ENCODE results near the gene CHRNB2. TPM values are rescaled to one million over a fixed set of nuclear protein-coding genes. Genes with fewer than 3 reads are reported as not detected.
A peak's percentile ranks its signal among the peaks of the same experiment; 100 is the strongest.

CHRNB2 gene
- total RNA-seq, 1 experiment from 2014 or later, result 1.8 TPM

DNA sequence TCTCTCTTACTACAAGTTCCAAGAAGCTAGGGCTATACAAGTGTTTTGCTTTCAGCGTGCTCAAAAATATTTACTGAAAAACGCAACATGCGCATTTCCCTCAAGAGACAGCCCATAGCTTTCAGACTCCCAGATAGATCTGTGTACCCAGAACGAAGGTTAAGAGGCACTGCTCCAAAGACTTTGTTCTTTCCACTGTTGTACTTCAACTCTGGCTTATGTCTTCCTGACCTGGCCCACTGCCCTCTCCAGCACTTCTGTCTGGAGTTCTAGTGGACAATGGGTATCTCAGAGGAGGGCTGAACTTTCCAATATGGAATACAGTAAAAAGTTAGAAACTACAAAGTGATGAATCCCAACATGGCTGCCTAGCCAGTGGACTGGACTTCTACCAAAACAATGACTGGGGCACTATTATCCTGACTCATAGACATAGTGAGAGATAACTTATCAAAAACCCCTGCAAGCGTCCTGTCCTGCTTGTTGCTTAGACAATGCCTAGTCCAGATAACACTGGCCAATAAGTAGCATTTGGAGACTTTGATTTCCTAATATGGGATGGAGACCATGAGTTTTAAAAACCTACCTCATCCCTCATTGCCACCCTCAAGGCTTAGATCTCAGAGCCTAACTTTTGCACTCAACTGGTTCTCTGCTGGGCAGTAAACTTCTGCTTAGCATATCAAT lies 49.2 kb downstream of the CHRNB2 start:
- no peaks in the 10 kb centered on the region for H3K27me3 Mint-ChIP-seq (ENCODE audit: low read depth)
- H3K27ac Mint-ChIP-seq, result peak overlapping the region in 2 of 3 experiments; percentile 45 to 87; a peak in 3 of 7 replicates

More for the DNA sequence above, 49.2 kb downstream of the CHRNB2 start:
- no peak overlapping the region for H2BK20ac ChIP-seq (ENCODE audit: low read depth, low read length, poor library complexity, severe bottlenecking)
- H2BK5ac ChIP-seq (ENCODE audit: insufficient read length, low read length), result no peak overlapping the region
- no peak overlapping the region for H3K56ac ChIP-seq (ENCODE audit: insufficient read length, low read depth, low read length)
- H3K4me1 Mint-ChIP-seq, result peaks cover 33 to 34% of the 10 kb centered on the region in 2 experiments
- no peaks in the 10 kb centered on the region for H3K9me3 Mint-ChIP-seq
- no peak for DNase-seq
- TF ChIP-seq, protein P1, sequence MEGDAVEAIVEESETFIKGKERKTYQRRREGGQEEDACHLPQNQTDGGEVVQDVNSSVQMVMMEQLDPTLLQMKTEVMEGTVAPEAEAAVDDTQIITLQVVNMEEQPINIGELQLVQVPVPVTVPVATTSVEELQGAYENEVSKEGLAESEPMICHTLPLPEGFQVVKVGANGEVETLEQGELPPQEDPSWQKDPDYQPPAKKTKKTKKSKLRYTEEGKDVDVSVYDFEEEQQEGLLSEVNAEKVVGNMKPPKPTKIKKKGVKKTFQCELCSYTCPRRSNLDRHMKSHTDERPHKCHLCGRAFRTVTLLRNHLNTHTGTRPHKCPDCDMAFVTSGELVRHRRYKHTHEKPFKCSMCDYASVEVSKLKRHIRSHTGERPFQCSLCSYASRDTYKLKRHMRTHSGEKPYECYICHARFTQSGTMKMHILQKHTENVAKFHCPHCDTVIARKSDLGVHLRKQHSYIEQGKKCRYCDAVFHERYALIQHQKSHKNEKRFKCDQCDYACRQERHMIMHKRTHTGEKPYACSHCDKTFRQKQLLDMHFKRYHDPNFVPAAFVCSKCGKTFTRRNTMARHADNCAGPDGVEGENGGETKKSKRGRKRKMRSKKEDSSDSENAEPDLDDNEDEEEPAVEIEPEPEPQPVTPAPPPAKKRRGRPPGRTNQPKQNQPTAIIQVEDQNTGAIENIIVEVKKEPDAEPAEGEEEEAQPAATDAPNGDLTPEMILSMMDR (conservative IDR thresholded peaks at IDR 0.05), result no peak
- H3K4ac ChIP-seq (ENCODE audit: low read depth, low read length), result no peak overlapping the region
- H3K4me1 ChIP-seq (ENCODE audit: insufficient read depth, low read length), result peaks cover 12% of the 10 kb centered on the region; the same call in 1 of the 2 replicates
- 0 out of 5 replicates have a peak overlapping the region, but pooled peaks of 1 of the 2 experiments have one; percentile 13 for H3K4me3 Mint-ChIP-seq
- no peaks in the 10 kb centered on the region for H3K23me2 ChIP-seq (ENCODE audit: insufficient read length, low read depth, low read length, poor library complexity, severe bottlenecking)
- no peak overlapping the region for H4K5ac ChIP-seq (ENCODE audit: insufficient read length, low read depth, low read length)
- H3K79me1 ChIP-seq (ENCODE audit: insufficient read depth, low read depth, low read length, poor library complexity, severe bottlenecking), result peaks cover 4% of the 10 kb centered on the region
- no peaks in the 10 kb centered on the region for H3K27me3 ChIP-seq (ENCODE audit: insufficient read depth, low read length)
- no peaks in the 10 kb centered on the region for H3K36me3 Mint-ChIP-seq (ENCODE audit: insufficient read depth in 1 of 3, low read depth in 3 of 3)
- no peaks in the 10 kb centered on the region for H4K20me1 ChIP-seq (ENCODE audit: control insufficient read depth, insufficient read depth, insufficient read length)
- H3K9me3 ChIP-seq (ENCODE audit: control insufficient read depth, low read depth, low read length), result no peaks in the 10 kb centered on the region
- H4K8ac ChIP-seq (replicated peaks; ENCODE audit: insufficient read length, low read depth, low read length), result no peak overlapping the region
- H2AFZ ChIP-seq (ENCODE audit: low read length), result no peak overlapping the region
- no peak overlapping the region for H2BK15ac ChIP-seq (ENCODE audit: low read depth, low read length)
- H2BK12ac ChIP-seq (ENCODE audit: insufficient read length, low read depth, low read length), result no peak overlapping the region
- no peak overlapping the region for H2BK120ac ChIP-seq (ENCODE audit: low read depth, low read length, poor library complexity, severe bottlenecking)
- H2AK5ac ChIP-seq (ENCODE audit: insufficient read length, low read length), result no peak overlapping the region
- H3K4me2 ChIP-seq (ENCODE audit: insufficient read depth, insufficient read length, low read length), result no peak overlapping the region
- no peak overlapping the region for H3K14ac ChIP-seq (ENCODE audit: insufficient read depth, low read length)
- H3K23ac ChIP-seq (ENCODE audit: insufficient read length, low read depth, low read length), result no peak overlapping the region
- WGBS (ENCODE audit: extremely low coverage, insufficient read length, low lambda C conversion rate), result no CpG with 5 or more reads among the region's 5 CpGs
- H3K79me2 ChIP-seq (ENCODE audit: insufficient read depth, low read length), result peaks cover 34% of the 10 kb centered on the region; the same call in 1 of the 2 replicates
- H3K18ac ChIP-seq (ENCODE audit: insufficient read length, low read depth, low read length), result no peak overlapping the region
- H3K9ac ChIP-seq (ENCODE audit: extremely low read depth, insufficient read length, low read length), result no peak overlapping the region
- no peak overlapping the region for H3T11ph ChIP-seq (ENCODE audit: low read length)
- no peak overlapping the region for H4K91ac ChIP-seq (ENCODE audit: insufficient read length, low read depth, low read length)
- no peak overlapping the region for H3K27ac ChIP-seq (ENCODE audit: insufficient read length, low read depth, low read length)
